Prostate gland (tissue), 2 donors: ENCODE measurements around the gene RNF113B. TPM values are rescaled to one million over a fixed set of nuclear protein-coding genes. Genes with fewer than 3 reads are reported as not detected.

ENCODE experiments used
- DNase-seq: peaks from one replicate; pipeline ENCODE4 v3.0.0-alpha.2; 2019; ENCODE audit warnings: low spot score
- H3K27ac ChIP-seq, 2 donors: fragments of 200-600 bp; sonication (generic); 2 replicates each; pipeline ENCODE4 v1.5.1; 2017 to 2019
- H3K27me3 ChIP-seq: fragments of 200-600 bp; sonication (generic); replicated peaks from 2 replicates; pipeline ENCODE4 v1.5.1; 2019; ENCODE audit not compliant: insufficient read depth
- H3K36me3 ChIP-seq, 2 donors: fragments of 200-600 bp; sonication (generic); 1 replicate in 1 of 2; 2 replicates in 1 of 2; pipeline versions ENCODE4 v1.5.1 to v1.8.1; 2017 to 2019
- H3K4me1 ChIP-seq: fragments of 200-600 bp; sonication (generic); replicated peaks from 2 replicates; pipeline ENCODE4 v1.5.1; 2019
- H3K4me3 ChIP-seq, 2 donors: fragments of 200-600 bp; sonication (generic); 2 replicates each; pipeline ENCODE4 v1.5.1; 2017 to 2019
- H3K9me3 ChIP-seq: fragments of 200-600 bp; sonication (generic); 2 replicates; pipeline ENCODE4 v1.5.1; 2017
- POLR2A ChIP-seq: fragments of 450-650 bp; IDR thresholded peaks from one replicate; pipeline ENCODE4 v1.6.1; 2016; ENCODE audit warnings: antibody characterized with exemption, mild to moderate bottlenecking
- POLR2AphosphoS5 ChIP-seq: sonication (generic); formaldehyde crosslinking; IDR thresholded peaks from one replicate; pipeline ENCODE4 v1.6.1; 2017; ENCODE audit warnings: antibody characterized with exemption
- WGBS: methylation state at CpG from one replicate; pipeline ENCODE4 v1.1.5; 2018; 5-methylcytosine and 5-hydroxymethylcytosine counted together
- intact Hi-C: fragments of 100-400 bp; cut with DNase I; formaldehyde crosslinking; loops from one replicate; pipeline ENCODE4 v1.14.2; 2022
- total RNA-seq, 2 donors: library from RNA; depleted of rRNA; stranded (reverse); fragments of >200 nt; gene quantifications; one replicate each; pipeline ENCODE4 v1.1.0, GENCODE V29; 2016
- TF ChIP-seq, protein P1 (sequence below), 4 experiments: fragments of 200-600 bp in 2 of 4; fragments of 450-650 bp in 2 of 4; sonication (generic) in 2 of 4; IDR thresholded peaks; 1 replicate in 3 of 4; 2 replicates in 1 of 4; pipeline ENCODE4 v1.5.1; 2016 to 2019; ENCODE audit warnings: antibody characterized with exemption in 4 of 4, mild to moderate bottlenecking in 2 of 4, moderate library complexity in 2 of 4

Gene RNF113B
- total RNA-seq, 2 donors from 2014 or later, result 11.2 TPM; not detected in 1

DNA sequence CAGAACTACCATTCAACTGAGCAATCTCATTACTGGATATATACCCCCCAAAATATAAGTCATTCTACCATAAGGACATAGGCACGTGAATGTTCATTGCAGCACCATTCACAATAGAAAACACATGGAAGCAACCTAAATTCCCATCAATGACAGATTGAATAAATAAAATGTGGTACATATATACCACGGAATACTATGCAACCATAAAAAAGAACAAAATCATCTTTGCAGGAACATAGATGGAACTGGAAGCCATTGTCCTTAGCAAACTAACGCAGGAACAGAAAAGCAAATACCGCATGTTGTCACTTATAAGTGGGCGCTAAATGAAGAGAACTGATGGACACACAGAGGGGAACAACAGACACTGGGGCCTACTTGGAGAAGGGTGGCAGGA lies 14.1 kb downstream of the RNF113B start:
- intact Hi-C loops, result no loop called here
- Histone ChIP-seq H3K9me3 (no peaks in the 10 kb centered on the region), H3K36me3 (no peaks in the 10 kb centered on the region), H3K4me1 (no peaks in the 10 kb centered on the region), H3K4me3 (no peak overlapping the region), H3K27me3 (no peaks in the 10 kb centered on the region), H3K27ac (no peak overlapping the region)
- TF ChIP-seq, protein P1, sequence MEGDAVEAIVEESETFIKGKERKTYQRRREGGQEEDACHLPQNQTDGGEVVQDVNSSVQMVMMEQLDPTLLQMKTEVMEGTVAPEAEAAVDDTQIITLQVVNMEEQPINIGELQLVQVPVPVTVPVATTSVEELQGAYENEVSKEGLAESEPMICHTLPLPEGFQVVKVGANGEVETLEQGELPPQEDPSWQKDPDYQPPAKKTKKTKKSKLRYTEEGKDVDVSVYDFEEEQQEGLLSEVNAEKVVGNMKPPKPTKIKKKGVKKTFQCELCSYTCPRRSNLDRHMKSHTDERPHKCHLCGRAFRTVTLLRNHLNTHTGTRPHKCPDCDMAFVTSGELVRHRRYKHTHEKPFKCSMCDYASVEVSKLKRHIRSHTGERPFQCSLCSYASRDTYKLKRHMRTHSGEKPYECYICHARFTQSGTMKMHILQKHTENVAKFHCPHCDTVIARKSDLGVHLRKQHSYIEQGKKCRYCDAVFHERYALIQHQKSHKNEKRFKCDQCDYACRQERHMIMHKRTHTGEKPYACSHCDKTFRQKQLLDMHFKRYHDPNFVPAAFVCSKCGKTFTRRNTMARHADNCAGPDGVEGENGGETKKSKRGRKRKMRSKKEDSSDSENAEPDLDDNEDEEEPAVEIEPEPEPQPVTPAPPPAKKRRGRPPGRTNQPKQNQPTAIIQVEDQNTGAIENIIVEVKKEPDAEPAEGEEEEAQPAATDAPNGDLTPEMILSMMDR (IDR thresholded peaks at IDR 0.05), result no peak
- TF ChIP-seq POLR2AphosphoS5 (no peak), POLR2A (no peak)
- WGBS, result 96% methylated on average over 5 of the region's 5 CpGs
- DNase-seq, result no peak

DNA sequence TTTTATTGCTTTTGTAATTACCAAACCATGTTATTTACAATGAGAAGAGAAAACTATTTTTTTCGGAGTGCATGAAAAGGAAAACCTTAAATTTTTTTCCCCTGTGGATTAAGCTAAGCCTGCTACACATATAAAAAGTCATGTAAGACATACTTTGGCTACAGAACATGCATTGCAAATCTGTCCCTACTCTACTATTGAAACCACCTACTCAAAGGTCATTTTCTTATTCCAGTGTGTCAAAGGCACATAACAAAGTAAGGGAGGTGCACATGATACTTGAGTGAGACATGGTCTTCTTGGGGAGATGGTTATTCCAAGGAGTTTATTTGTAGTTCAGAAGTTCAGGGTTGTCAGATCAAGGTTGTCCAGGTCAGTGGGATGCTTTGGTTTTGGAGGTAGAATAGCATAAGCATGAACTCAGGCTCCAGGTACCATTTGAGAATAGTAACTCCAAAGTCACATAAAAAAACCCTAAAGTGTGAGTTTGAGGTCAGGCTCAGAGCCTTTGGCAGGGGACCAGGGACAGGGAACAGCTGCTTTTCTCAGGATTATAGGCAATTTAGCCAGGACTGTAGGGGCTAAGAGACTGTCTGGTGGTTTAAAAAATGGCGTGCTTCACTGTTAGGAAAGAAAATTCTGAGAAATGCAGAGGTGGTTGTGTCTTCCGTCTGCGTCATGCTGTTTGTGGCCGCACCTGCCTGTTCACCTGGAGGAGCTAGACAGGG lies 18.7 kb downstream of the RNF113B start:
- intact Hi-C loops, result no loop called here
- 73% methylated on average over 5 of the region's 5 CpGs for WGBS
- no peaks in the 10 kb centered on the region for H3K4me1 ChIP-seq

GRCh38 chr13:98157609-98158008 lies 19.5 kb downstream of the RNF113B start:
- Histone ChIP-seq H3K9me3 (no peaks in the 10 kb centered on the region), H3K4me3 (no peak overlapping the region), H3K4me1 (no peaks in the 10 kb centered on the region), H3K27me3 (no peaks in the 10 kb centered on the region), H3K36me3 (no peaks in the 10 kb centered on the region), H3K27ac (no peak overlapping the region)
- no peak for DNase-seq
- intact Hi-C loops, result no loop called here
- 74% methylated on average over 1 of the region's 1 CpG for WGBS
- TF ChIP-seq POLR2AphosphoS5 (no peak), POLR2A (no peak)
- TF ChIP-seq, protein P1 (IDR thresholded peaks at IDR 0.05), result no peak

More for the DNA sequence above, 18.7 kb downstream of the RNF113B start:
- Histone ChIP-seq H3K27ac (no peak overlapping the region), H3K36me3 (no peaks in the 10 kb centered on the region), H3K4me3 (no peak overlapping the region), H3K27me3 (no peaks in the 10 kb centered on the region), H3K9me3 (no peaks in the 10 kb centered on the region)
- DNase-seq, result no peak
- TF ChIP-seq, protein P1 (IDR thresholded peaks at IDR 0.05), result no peak
- TF ChIP-seq POLR2A (no peak), POLR2AphosphoS5 (no peak)

DNA sequence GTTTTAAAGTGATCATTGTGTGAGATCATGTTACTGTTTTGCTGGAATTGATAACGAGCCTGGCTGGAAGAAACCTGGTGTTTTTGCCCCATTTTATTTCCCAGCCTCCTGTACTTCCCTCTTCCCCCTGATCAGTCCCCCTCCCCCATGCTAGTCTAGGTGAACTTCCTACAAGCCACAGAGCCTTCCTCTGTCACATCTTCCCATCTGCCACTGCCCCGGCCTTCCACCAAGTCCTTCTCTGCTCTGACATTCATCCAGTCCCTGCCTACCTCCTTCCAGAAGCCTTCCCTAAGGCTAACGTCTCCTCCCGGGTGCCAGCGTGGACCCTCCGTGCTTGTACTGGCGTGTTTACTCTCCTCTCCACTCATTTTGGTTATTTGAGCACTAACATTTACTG lies 19.9 kb downstream of the RNF113B start:
- 46% methylated on average over 7 of the region's 7 CpGs for WGBS
- Histone ChIP-seq H3K4me3 (no peak overlapping the region), H3K4me1 (no peaks in the 10 kb centered on the region), H3K27ac (no peak overlapping the region), H3K36me3 (no peaks in the 10 kb centered on the region), H3K27me3 (no peaks in the 10 kb centered on the region), H3K9me3 (no peaks in the 10 kb centered on the region)
- TF ChIP-seq POLR2AphosphoS5, result no peak
- TF ChIP-seq POLR2A, result no peak
- TF ChIP-seq, protein P1 (IDR thresholded peaks at IDR 0.05), result no peak
- DNase-seq, result no peak
- intact Hi-C loops, result no loop called here

DNA sequence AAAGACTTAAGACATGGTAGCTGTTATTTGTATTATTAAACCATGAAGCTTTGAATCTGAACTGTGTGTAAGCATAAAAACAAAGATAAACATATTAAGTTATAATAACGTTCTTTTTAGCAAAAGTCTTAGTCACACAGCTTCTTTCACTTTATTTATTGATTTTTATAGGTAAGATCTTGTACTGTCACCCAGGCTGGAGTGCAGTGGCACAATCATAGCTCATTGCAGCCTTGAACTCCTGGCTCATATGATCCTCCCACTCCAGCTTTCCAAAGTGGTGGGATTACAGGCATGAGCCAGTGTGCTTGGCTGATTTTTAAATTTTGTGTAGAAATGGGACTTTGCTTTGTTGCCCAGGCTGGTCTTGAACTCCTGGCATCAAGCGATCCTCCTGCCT lies 20.8 kb downstream of the RNF113B start:
- 58% methylated on average over 2 of the region's 2 CpGs for WGBS
- H3K27ac ChIP-seq, result no peak overlapping the region
- intact Hi-C loops, result no loop called here
- no peaks in the 10 kb centered on the region for H3K27me3 ChIP-seq
- no peak for TF ChIP-seq POLR2A
- no peaks in the 10 kb centered on the region for H3K9me3 ChIP-seq
- H3K36me3 ChIP-seq, result no peaks in the 10 kb centered on the region
- H3K4me3 ChIP-seq, result no peak overlapping the region
- no peaks in the 10 kb centered on the region for H3K4me1 ChIP-seq
- DNase-seq, result no peak
